Putamen (tissue), 1 donor: ENCODE data around the gene ZNF45.
"Not testable (repeated sequence)": the region's sequence is repeated elsewhere in the genome, so short reads cannot be mapped to it uniquely, and the experiment has no call there.

Experiments
- DNase-seq: peaks from one replicate; pipeline ENCODE4 v3.0.0-alpha.2; 2016; ENCODE audit warnings: low spot score

The ZNF45 gene

GRCh38 chr19:43913383-43913782, 21.7 kb downstream of the ZNF45 start:
- no peak for DNase-seq

- no peak for DNase-seq
These were observed 24.2 kb downstream of the ZNF45 start for GRCh38 chr19:43910884-43911283.

GRCh38 chr19:43908659-43909058, 26.4 kb downstream of the ZNF45 start:
- DNase-seq = no peak

GRCh38 chr19:43906774-43907173, 28.3 kb downstream of the ZNF45 start:
- DNase-seq = no peak

GRCh38 chr19:43905897-43906296, 29.2 kb downstream of the ZNF45 start:
- DNase-seq = no peak

GRCh38 chr19:43902399-43902798, 32.7 kb downstream of the ZNF45 start:
- no peak for DNase-seq

- DNase-seq = peak; percentile 80
These were observed 33.4 kb downstream of the ZNF45 start for GRCh38 chr19:43901395-43902390.

- DNase-seq = no peak
These were observed 39.3 kb downstream of the ZNF45 start for GRCh38 chr19:43895727-43896308.

GRCh38 chr19:43883864-43884263, 51.2 kb downstream of the ZNF45 start, which contains the start of gene ZNF404:
Gene ZNF404, minus strand, starts transcription at chr19:43883964.
- DNase-seq = no peak

GRCh38 chr19:43880483-43880882, 54.6 kb downstream of the ZNF45 start:
- no peak for DNase-seq

- DNase-seq = no peak
These were observed 62.3 kb downstream of the ZNF45 start for GRCh38 chr19:43872547-43873336.

- DNase-seq = not testable (repeated sequence)
These were observed 68.2 kb downstream of the ZNF45 start for GRCh38 chr19:43866923-43867322.
